H9 (cell line): ENCODE data around the gene SLC35E4. TPM values are rescaled to one million over a fixed set of nuclear protein-coding genes. Genes with fewer than 3 reads are reported as not detected.

Source experiments
- DNase-seq: peaks from one replicate; pipeline ENCODE4 v3.0.0-alpha.2; 2017
- H2AFZ ChIP-seq: one replicate; pipeline ENCODE4 v1.6.1; 2013; ENCODE audit warnings: mild to moderate bottlenecking, low read length, control low read depth, moderate library complexity
- H2AK5ac ChIP-seq: 2 replicates; pipeline ENCODE4 v1.6.1; 2013; ENCODE audit warnings: low read length, control low read depth, mixed read lengths; ENCODE audit not compliant: insufficient read length
- H2BK120ac ChIP-seq: one replicate; pipeline ENCODE4 v1.6.1; 2013; ENCODE audit warnings: low read depth, mild to moderate bottlenecking, low read length, control low read depth, inconsistent platforms; ENCODE audit not compliant: poor library complexity, severe bottlenecking
- H2BK12ac ChIP-seq: 2 replicates; pipeline ENCODE4 v1.6.1; 2013; ENCODE audit warnings: low read length, control low read depth, mixed read lengths, low read depth; ENCODE audit not compliant: insufficient read length
- H2BK15ac ChIP-seq: 2 replicates; pipeline ENCODE4 v1.6.1; 2013; ENCODE audit warnings: low read depth, low read length, control low read depth
- H2BK20ac ChIP-seq: one replicate; pipeline ENCODE4 v1.6.1; 2013; ENCODE audit warnings: low read depth, mild to moderate bottlenecking, low read length, control low read depth, inconsistent platforms; ENCODE audit not compliant: poor library complexity, severe bottlenecking
- H2BK5ac ChIP-seq: 2 replicates; pipeline ENCODE4 v1.6.1; 2013; ENCODE audit warnings: low read length, control low read depth, mixed read lengths; ENCODE audit not compliant: insufficient read length
- H3K14ac ChIP-seq: 2 replicates; pipeline ENCODE4 v1.6.1; 2013; ENCODE audit warnings: low read length, control low read depth; ENCODE audit not compliant: insufficient read depth
- H3K18ac ChIP-seq: 2 replicates; pipeline ENCODE4 v1.6.1; 2013; ENCODE audit warnings: low read depth, mild to moderate bottlenecking, mixed read lengths, low read length, control low read depth; ENCODE audit not compliant: insufficient read length
- H3K23ac ChIP-seq: 2 replicates; pipeline ENCODE4 v1.6.1; 2013; ENCODE audit warnings: low read length, control low read depth, mixed read lengths, low read depth; ENCODE audit not compliant: insufficient read length
- H3K23me2 ChIP-seq: 2 replicates; pipeline ENCODE4 v1.6.1; 2013; ENCODE audit warnings: low read depth, mild to moderate bottlenecking, mixed read lengths, low read length, control low read depth; ENCODE audit not compliant: insufficient read length, poor library complexity, severe bottlenecking
- H3K27ac ChIP-seq: 2 replicates; pipeline ENCODE4 v1.5.1; 2013; ENCODE audit warnings: low read length, control low read depth, mixed read lengths, low read depth; ENCODE audit not compliant: insufficient read length
- H3K27me3 ChIP-seq: 2 replicates; pipeline ENCODE4 v1.6.1; 2013; ENCODE audit warnings: low read length, control low read depth, inconsistent platforms; ENCODE audit not compliant: insufficient read depth
- H3K4ac ChIP-seq: 2 replicates; pipeline ENCODE4 v1.6.1; 2013; ENCODE audit warnings: low read depth, mild to moderate bottlenecking, control low read depth, inconsistent platforms, low read length, moderate library complexity
- H3K4me1 ChIP-seq: 2 replicates; pipeline ENCODE4 v1.6.1; 2013; ENCODE audit warnings: low read length, control low read depth, inconsistent platforms; ENCODE audit not compliant: insufficient read depth
- H3K4me2 ChIP-seq: 2 replicates; pipeline ENCODE4 v1.6.1; 2013; ENCODE audit warnings: low read length, control low read depth, mixed read lengths; ENCODE audit not compliant: insufficient read length, insufficient read depth
- H3K56ac ChIP-seq: 2 replicates; pipeline ENCODE4 v1.6.1; 2013; ENCODE audit warnings: low read depth, mild to moderate bottlenecking, mixed read lengths, low read length, control low read depth; ENCODE audit not compliant: insufficient read length
- H3K79me1 ChIP-seq: 2 replicates; pipeline ENCODE4 v1.6.1; 2013; ENCODE audit warnings: low read depth, mild to moderate bottlenecking, moderate library complexity, low read length, control low read depth, inconsistent platforms; ENCODE audit not compliant: insufficient read depth, poor library complexity, severe bottlenecking
- H3K79me2 ChIP-seq: 2 replicates; pipeline ENCODE4 v1.6.1; 2013; ENCODE audit warnings: low read length, control low read depth, inconsistent platforms; ENCODE audit not compliant: insufficient read depth
- H3K9ac ChIP-seq: 2 replicates; pipeline ENCODE4 v1.6.1; 2013; ENCODE audit warnings: low read length, control low read depth, mixed read lengths; ENCODE audit not compliant: insufficient read length; ENCODE audit errors: extremely low read depth
- H3K9me3 ChIP-seq: one replicate; pipeline ENCODE4 v1.6.1; 2013; ENCODE audit warnings: low read depth, low read length, inconsistent platforms; ENCODE audit not compliant: control insufficient read depth
- H3T11ph ChIP-seq: one replicate; pipeline ENCODE4 v1.6.1; 2013; ENCODE audit warnings: mild to moderate bottlenecking, low read length, control low read depth, inconsistent platforms
- H4K20me1 ChIP-seq: one replicate; pipeline ENCODE4 v1.6.1; 2013; ENCODE audit not compliant: control insufficient read depth, insufficient read length, insufficient read depth
- H4K5ac ChIP-seq: 2 replicates; pipeline ENCODE4 v1.6.1; 2013; ENCODE audit warnings: low read depth, mild to moderate bottlenecking, mixed read lengths, low read length, control low read depth; ENCODE audit not compliant: insufficient read length
- H4K8ac ChIP-seq: replicated peaks from 2 replicates; pipeline ENCODE4 v1.6.1; 2013; ENCODE audit warnings: low read length, control low read depth, mixed read lengths, low read depth; ENCODE audit not compliant: insufficient read length
- H4K91ac ChIP-seq: 2 replicates; pipeline ENCODE4 v1.6.1; 2013; ENCODE audit warnings: low read depth, mild to moderate bottlenecking, moderate library complexity, mixed read lengths, low read length, control low read depth; ENCODE audit not compliant: insufficient read length
- H3K27ac Mint-ChIP-seq, 3 experiments: 2 replicates in 2 of 3; 3 replicates in 1 of 3; pipeline ENCODE4 v1.8.0; 2020 to 2021; ENCODE audit warnings: mixed read lengths in 3 of 3, mild to moderate bottlenecking in 1 of 3, moderate library complexity in 1 of 3
- H3K27me3 Mint-ChIP-seq: 2 replicates; pipeline ENCODE4 v1.8.0; 2021; ENCODE audit warnings: low read depth, mild to moderate bottlenecking, moderate library complexity, mixed read lengths
- H3K36me3 Mint-ChIP-seq, 3 experiments: 2 replicates in 2 of 3; 3 replicates in 1 of 3; pipeline ENCODE4 v1.8.0; 2020 to 2021; ENCODE audit warnings: low read depth in 3 of 3, mixed read lengths in 3 of 3; ENCODE audit not compliant: insufficient read depth in 1 of 3
- H3K4me1 Mint-ChIP-seq, 2 experiments: 2 replicates each; pipeline ENCODE4 v1.8.0; 2020; ENCODE audit warnings: mixed read lengths in 2 of 2
- H3K4me3 Mint-ChIP-seq, 2 experiments: 2 replicates in 1 of 2; 3 replicates in 1 of 2; pipeline ENCODE4 v1.8.0; 2020 to 2021; ENCODE audit warnings: mild to moderate bottlenecking in 2 of 2, mixed read lengths in 2 of 2, moderate library complexity in 1 of 2
- H3K9me3 Mint-ChIP-seq, 2 experiments: 2 replicates in 1 of 2; 3 replicates in 1 of 2; pipeline ENCODE4 v1.8.0; 2020; ENCODE audit warnings: mild to moderate bottlenecking in 2 of 2, mixed read lengths in 2 of 2, moderate library complexity in 1 of 2
- WGBS: extraction: QIAGEN DNeasy Blood & Tissue Kit; methylation state at CpG from one replicate; pipeline ENCODE4 v1.1.7; 2013; ENCODE audit warnings: missing lambda C conversion rate, low lambda C conversion rate, mixed read lengths; ENCODE audit not compliant: insufficient read length; ENCODE audit errors: extremely low coverage; 5-methylcytosine and 5-hydroxymethylcytosine counted together
- total RNA-seq: library from RNA; stranded (reverse); gene quantifications from 2 replicates; pipeline ENCODE4 v1.2.1, GENCODE V29; 2021
- TF ChIP-seq, protein P1 (sequence below): fragments of 200-600 bp; sonication (generic); conservative IDR thresholded peaks from 3 replicates; pipeline ENCODE4 v1.8.0; 2021; ENCODE audit warnings: antibody characterized with exemption, mild to moderate bottlenecking

The SLC35E4 gene
- total RNA-seq, 1 experiment from 2014 or later: 3.7 TPM

DNA sequence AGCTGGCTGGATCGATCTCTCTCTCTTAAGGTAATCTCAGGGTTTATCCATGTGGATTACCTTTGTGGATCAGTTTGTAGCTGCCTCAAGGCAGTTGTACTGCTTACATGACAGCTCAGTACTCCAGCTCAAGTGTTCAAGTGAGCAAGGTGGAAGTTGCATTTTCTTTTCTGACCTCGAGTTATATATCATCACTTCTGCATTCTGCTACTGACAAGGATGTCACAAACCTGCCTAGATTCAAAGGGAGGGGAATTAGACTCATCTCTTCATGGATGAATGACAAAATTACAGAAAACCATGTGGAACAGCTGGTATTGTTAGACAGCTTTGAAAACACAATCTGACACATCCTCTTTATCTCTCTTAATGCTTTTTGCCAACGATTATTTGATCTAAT, 34.7 kb upstream of the SLC35E4 start:
- H2AFZ ChIP-seq: no peak overlapping the region
- H2BK5ac ChIP-seq: no peak overlapping the region
- TF ChIP-seq, protein P1, sequence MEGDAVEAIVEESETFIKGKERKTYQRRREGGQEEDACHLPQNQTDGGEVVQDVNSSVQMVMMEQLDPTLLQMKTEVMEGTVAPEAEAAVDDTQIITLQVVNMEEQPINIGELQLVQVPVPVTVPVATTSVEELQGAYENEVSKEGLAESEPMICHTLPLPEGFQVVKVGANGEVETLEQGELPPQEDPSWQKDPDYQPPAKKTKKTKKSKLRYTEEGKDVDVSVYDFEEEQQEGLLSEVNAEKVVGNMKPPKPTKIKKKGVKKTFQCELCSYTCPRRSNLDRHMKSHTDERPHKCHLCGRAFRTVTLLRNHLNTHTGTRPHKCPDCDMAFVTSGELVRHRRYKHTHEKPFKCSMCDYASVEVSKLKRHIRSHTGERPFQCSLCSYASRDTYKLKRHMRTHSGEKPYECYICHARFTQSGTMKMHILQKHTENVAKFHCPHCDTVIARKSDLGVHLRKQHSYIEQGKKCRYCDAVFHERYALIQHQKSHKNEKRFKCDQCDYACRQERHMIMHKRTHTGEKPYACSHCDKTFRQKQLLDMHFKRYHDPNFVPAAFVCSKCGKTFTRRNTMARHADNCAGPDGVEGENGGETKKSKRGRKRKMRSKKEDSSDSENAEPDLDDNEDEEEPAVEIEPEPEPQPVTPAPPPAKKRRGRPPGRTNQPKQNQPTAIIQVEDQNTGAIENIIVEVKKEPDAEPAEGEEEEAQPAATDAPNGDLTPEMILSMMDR: no peak
- H3K23ac ChIP-seq: no peak overlapping the region
- no peaks in the 10 kb centered on the region for H3K4me1 ChIP-seq
- no peaks in the 10 kb centered on the region for H3K79me2 ChIP-seq
- no peak overlapping the region for H3K56ac ChIP-seq
- H3T11ph ChIP-seq: no peak overlapping the region
- H4K8ac ChIP-seq: no peak overlapping the region
- no peak overlapping the region for H3K18ac ChIP-seq
- peaks cover 0 to 3% of the 10 kb centered on the region in 2 experiments; a peak in 2 of 5 replicates for H3K9me3 Mint-ChIP-seq
- H4K91ac ChIP-seq: no peak overlapping the region
- no peaks in the 10 kb centered on the region for H3K23me2 ChIP-seq
- no peak overlapping the region for H3K4ac ChIP-seq
- H3K4me3 Mint-ChIP-seq: no peak overlapping the region
- no peak overlapping the region for H3K14ac ChIP-seq
- no peaks in the 10 kb centered on the region for H3K27me3 ChIP-seq
- no peaks in the 10 kb centered on the region for H3K9me3 ChIP-seq
- H2BK120ac ChIP-seq: no peak overlapping the region
- H3K4me1 Mint-ChIP-seq: peaks cover 10 to 18% of the 10 kb centered on the region in 2 experiments
- no peaks in the 10 kb centered on the region for H3K79me1 ChIP-seq
- H3K27me3 Mint-ChIP-seq: 0 out of 2 replicates have a peak, but pooled peaks cover under 1% of the 10 kb centered on the region
- DNase-seq: no peak
- no peak overlapping the region for H3K4me2 ChIP-seq
- no peak overlapping the region for H2BK12ac ChIP-seq
- H2BK20ac ChIP-seq: no peak overlapping the region
- H3K27ac ChIP-seq: no peak overlapping the region
- no peaks in the 10 kb centered on the region; a peak in 1 of 7 replicates for H3K36me3 Mint-ChIP-seq
- no CpG with 5 or more reads among the region's 3 CpGs for WGBS
- no peak overlapping the region for H2AK5ac ChIP-seq
- no peak overlapping the region for H3K9ac ChIP-seq
- H3K27ac Mint-ChIP-seq: no peak overlapping the region
- H4K5ac ChIP-seq: no peak overlapping the region
- no peaks in the 10 kb centered on the region for H4K20me1 ChIP-seq
- no peak overlapping the region for H2BK15ac ChIP-seq
